ENCODE data around the gene MAD1L1.

DNA sequence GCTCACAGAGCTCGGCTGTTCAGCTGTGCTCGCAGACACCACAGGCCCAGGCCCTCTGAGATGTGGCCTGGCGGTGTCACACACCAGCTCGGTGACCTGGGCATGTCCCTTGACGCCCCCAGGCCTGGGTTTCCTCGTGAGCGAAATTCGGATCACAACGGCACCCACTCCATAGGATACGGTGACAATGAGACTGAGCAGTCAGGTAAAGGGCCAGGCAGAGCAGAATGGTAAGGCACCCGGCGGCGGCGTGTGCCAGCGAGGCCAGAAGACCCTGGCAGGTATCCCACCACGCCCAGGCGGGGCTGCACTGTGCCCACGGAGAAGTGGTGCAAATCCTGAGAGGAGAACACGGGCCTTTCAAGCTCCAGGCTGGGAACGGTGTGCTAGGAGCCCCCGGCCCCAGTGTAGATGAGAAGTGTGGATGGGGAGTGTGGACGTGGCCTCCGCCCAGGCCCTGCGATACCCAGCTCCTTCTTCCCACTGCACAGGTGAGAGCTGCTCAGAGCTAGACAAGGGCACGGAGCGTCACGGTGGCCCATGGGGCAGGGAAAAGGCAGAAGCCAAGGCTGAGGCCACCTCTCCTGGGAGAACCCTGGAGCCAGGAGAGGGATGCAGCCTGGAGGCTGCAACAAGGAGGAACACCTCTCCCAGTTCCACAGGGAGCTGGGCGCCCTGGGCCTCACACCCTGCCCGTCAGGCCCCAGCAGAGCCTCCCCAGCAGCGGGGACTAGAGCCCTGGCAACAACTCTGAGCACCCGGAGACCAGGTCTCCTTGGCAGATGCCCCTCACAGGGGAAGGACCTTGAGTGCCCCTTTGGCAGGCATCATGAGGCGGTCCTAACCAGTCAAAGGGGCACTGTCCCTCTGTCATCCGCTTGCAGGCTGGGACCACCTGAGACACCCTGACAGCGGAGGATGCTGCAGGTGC, 219.1 kb downstream of the MAD1L1 start:
- no peak for TF ChIP-seq CTCF (IDR thresholded peaks at IDR 0.05 in 8 of 11, conservative IDR thresholded peaks at IDR 0.05 in 3 of 11)
- TF ChIP-seq POLR2A (IDR thresholded peaks at IDR 0.05), result no peak
